BLaER1 (cell line): ENCODE data around the gene ZNF593OS.

Experiments
- H3K27ac ChIP-seq: shearing (Covaris generic); formaldehyde crosslinking; 2 replicates; pipeline ENCODE4 v1.8.1; 2022
- H3K27me3 ChIP-seq: shearing (Covaris generic); formaldehyde crosslinking; 2 replicates; pipeline ENCODE4 v1.8.1; 2022
- H3K36me3 ChIP-seq: shearing (Covaris generic); formaldehyde crosslinking; 2 replicates; pipeline ENCODE4 v1.8.1; 2022
- H3K4me1 ChIP-seq: shearing (Covaris generic); formaldehyde crosslinking; 2 replicates; pipeline ENCODE4 v1.8.1; 2022
- H3K4me2 ChIP-seq: shearing (Covaris generic); formaldehyde crosslinking; 2 replicates; pipeline ENCODE4 v1.8.1; 2022
- H3K4me3 ChIP-seq: shearing (Covaris generic); formaldehyde crosslinking; 2 replicates; pipeline ENCODE4 v1.8.1; 2022
- H3K9ac ChIP-seq: shearing (Covaris generic); formaldehyde crosslinking; 2 replicates; pipeline ENCODE4 v1.8.1; 2022
- H3K9me3 ChIP-seq: shearing (Covaris generic); formaldehyde crosslinking; 2 replicates; pipeline ENCODE4 v1.8.1; 2022
- H4K20me1 ChIP-seq: shearing (Covaris generic); formaldehyde crosslinking; 2 replicates; pipeline ENCODE4 v1.8.1; 2022
- Cebpa-rat ChIP-seq: shearing (Covaris generic); IDR thresholded peaks from 2 replicates; pipeline ENCODE4 v1.8.1; 2022

Gene ZNF593OS

DNA sequence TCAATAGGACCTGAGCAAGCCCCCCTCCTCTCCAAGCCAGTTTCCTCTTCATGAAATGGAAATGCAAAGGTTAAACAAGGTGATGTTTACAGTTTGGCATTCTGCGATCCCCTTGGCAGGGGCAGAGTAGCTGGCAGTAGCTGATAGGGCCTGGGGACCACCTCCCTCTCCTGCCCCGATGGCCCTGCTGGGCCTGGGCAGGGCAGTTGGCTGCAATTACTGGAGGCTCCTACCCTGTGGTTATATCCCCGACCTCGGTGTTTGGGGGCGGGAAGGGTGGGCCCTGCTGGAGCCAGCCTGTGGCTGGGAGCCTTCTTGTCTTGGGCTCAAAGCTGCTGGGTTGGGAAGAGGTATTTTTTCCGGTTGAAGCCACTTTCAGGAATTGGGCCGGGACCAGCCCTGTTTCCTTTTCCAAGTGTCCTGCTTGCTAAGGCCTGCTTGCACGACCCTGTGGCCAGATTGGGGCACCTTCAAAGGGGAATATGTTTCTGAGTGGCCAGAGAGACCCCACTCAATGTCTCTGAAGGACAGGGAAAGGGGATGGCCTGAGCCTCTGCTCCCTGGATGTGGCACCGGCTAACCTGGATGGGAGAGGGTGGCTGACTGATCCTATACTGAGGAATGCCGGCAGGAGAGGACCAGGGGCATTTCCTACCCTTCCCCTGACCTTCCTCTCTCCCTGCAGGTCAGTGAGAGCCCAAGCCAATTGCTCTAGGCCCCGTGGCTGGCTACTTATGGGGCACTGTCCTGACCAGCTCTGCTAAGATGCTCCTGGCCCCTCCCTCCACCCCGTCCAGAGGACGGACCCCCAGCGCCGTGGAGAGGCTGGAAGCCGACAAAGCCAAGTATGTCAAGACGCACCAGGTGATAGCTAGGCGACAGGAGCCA lies 10.9 kb downstream of the ZNF593OS start:
- Histone ChIP-seq H3K4me2 (peak overlapping the region; percentile 100), H4K20me1 (no peaks in the 10 kb centered on the region), H3K4me1 (peaks cover 98% of the 10 kb centered on the region), H3K9me3 (no peaks in the 10 kb centered on the region), H3K36me3 (no peaks in the 10 kb centered on the region), H3K4me3 (peak overlapping the region; percentile 69), H3K27ac (peak overlapping the region; percentile 88), H3K9ac (peak overlapping the region; percentile 86), H3K27me3 (no peaks in the 10 kb centered on the region)
- TF ChIP-seq Cebpa-rat = no peak

DNA sequence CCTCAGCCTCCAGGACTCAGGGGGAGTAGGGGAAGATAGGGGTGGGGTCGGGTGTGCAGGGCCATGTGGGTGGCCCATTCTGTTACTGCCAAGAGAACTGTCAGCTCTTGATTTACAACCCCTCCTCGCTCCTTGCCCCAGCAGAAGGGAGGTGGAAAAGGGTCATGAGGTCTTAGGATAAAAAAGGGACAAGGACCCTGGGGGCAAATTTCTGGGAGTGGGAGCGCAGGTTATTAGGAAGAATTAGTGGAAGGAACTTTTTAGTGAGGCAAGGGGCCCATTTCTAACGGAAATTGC lies 11.9 kb downstream of the ZNF593OS start:
- Histone ChIP-seq H3K4me1 (peaks cover 98% of the 10 kb centered on the region), H3K9me3 (no peaks in the 10 kb centered on the region), H4K20me1 (no peaks in the 10 kb centered on the region), H3K4me2 (peak overlapping the region; percentile 100), H3K36me3 (no peaks in the 10 kb centered on the region), H3K27me3 (no peaks in the 10 kb centered on the region), H3K4me3 (peak overlapping the region; percentile 69), H3K27ac (peak overlapping the region; percentile 88), H3K9ac (peak overlapping the region; percentile 86)
- TF ChIP-seq Cebpa-rat = no peak

DNA sequence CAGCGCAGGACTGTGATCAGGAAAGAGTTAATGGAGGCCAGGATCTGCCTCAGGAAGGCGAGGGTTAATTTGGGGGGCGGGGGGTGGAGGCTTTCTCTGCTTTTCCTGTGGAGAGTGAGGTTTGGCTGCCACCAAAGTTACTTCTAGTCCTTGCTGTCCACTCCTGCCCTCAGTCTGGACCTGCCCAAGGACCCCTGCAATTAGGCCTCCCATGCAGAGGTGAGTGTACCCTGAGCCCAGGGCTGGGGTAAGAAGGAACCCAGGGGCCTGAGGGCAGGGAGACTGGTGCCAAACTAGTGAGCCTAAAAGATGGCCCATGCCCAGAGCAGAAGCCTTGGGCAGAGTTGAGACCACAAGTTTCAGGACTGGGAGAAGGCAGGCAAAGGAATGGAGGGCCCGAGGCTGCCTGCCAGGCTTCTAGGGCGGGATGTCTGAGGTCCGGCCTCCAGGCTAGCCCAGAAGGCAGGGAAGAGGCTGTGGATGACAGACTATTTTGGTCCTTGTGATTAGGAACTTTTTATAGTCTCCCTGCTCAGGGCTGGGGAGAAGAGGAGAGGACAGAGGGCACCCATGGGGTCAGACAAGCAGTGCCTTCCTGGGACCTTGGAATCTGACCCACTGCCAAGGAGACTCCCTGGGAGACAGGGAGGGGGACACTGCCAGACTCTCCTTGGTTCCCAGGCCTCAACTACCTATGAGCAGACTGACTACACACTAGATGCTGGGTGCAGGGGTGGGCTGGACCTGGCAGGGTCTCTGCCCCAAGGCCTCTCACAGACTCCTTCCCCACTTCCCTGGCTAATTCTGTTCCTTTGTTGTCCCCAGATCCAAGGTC lies 12.5 kb downstream of the ZNF593OS start, which contains the start of gene FAM110D:
TSS of gene FAM110D (plus strand) at position 172 of the 835 bp plus-strand sequence. CDS start 2,213 bp downstream, outside the sequence.
- H3K9ac ChIP-seq = peak within 1 kb of the TSS; percentile 86
- H3K4me2 ChIP-seq = peak within 1 kb of the TSS; percentile 100
- no peaks in the 10 kb centered on the region for H3K9me3 ChIP-seq
- no peaks in the 10 kb centered on the region for H3K36me3 ChIP-seq
- peak within 1 kb of the TSS; percentile 88 for H3K27ac ChIP-seq
- TF ChIP-seq Cebpa-rat = no peak
- H3K27me3 ChIP-seq = no peaks in the 10 kb centered on the region
- no peaks in the 10 kb centered on the region for H4K20me1 ChIP-seq
- H3K4me1 ChIP-seq = peaks cover 98% of the 10 kb centered on the region
- H3K4me3 ChIP-seq = peak within 1 kb of the TSS; percentile 69

DNA sequence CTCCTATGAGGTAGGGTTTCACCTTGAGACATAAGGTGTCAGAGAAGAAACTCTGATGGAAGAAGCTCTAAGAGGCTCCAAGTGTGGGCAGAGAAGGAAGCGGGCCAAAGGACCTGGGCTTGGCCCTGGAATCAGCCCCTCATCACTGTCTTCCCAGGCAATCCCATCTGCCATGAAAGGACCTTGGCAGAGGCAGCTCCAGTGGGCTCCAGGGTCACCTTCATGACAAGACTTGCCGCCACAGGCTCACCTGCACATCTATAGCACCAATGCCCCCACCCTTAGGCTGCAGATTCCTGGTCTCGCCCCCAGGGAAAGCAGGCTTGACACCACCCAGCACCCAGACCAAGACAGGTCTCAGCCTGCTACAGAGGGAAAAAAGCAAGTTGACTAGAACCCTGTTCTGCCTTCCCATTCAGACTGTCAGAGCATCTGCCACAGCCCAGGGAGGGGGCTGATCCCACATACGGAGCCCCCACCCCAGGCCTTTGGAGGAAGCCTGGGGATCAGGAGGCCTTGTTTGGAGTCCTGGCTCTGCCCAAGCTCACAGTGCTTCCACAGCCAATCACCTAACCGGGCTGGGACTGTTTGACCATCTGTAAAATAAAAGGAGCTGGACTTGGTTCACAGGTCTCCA lies 13.2 kb downstream of the ZNF593OS start:
- no peaks in the 10 kb centered on the region for H3K36me3 ChIP-seq
- TF ChIP-seq Cebpa-rat = no peak
- peak overlapping the region; percentile 100 for H3K4me2 ChIP-seq
- H4K20me1 ChIP-seq = no peaks in the 10 kb centered on the region
- peak overlapping the region; percentile 86 for H3K9ac ChIP-seq
- no peaks in the 10 kb centered on the region for H3K9me3 ChIP-seq
- no peaks in the 10 kb centered on the region for H3K27me3 ChIP-seq
- peaks cover 98% of the 10 kb centered on the region for H3K4me1 ChIP-seq
- peak overlapping the region; percentile 69 for H3K4me3 ChIP-seq
- peak overlapping the region; percentile 88 for H3K27ac ChIP-seq

DNA sequence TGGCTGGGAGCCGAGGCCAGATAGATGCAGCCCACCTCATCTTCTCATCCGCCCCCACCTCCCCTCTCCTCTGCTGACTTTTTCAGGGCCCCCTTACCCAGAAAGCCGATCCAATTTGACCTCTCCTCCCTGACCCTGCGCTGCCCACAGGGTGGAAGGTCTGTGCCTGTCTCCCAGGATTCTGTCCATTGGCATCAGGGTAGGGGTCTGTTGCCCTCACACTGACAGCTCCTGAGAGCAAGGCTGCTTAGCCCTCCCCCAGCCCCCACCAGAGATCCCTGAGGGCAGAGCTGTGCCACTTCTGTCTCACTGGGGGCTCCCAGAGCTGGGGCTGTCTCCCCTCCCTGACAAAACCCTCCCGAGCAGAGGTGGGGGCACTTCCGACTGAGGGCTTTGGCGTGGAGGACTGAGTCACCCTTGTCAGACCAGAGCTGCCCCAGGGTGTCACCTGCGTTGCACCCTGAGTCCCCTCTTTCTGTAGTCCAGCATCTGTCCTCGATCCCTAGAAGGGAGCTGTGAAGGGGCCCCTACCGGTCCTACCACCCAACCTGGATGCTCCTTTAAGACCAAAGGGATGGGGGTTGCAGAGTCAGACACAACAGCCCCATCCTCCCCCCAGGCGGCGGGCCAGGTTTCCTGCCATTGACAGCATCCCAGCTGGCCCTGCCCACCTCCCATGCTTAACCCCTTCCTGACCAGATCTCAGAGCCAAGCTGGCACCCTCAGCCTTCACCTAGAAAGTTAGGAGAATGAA lies 15.2 kb downstream of the ZNF593OS start:
- Histone ChIP-seq H3K4me2 (peak overlapping the region; percentile 100), H3K36me3 (no peaks in the 10 kb centered on the region), H3K4me1 (peaks cover 88% of the 10 kb centered on the region), H3K4me3 (peak overlapping the region; percentile 62), H3K9me3 (no peaks in the 10 kb centered on the region), H3K9ac (peak overlapping the region; percentile 64), H3K27me3 (no peaks in the 10 kb centered on the region), H3K27ac (peak overlapping the region; percentile 68), H4K20me1 (no peaks in the 10 kb centered on the region)
- TF ChIP-seq Cebpa-rat = no peak

DNA sequence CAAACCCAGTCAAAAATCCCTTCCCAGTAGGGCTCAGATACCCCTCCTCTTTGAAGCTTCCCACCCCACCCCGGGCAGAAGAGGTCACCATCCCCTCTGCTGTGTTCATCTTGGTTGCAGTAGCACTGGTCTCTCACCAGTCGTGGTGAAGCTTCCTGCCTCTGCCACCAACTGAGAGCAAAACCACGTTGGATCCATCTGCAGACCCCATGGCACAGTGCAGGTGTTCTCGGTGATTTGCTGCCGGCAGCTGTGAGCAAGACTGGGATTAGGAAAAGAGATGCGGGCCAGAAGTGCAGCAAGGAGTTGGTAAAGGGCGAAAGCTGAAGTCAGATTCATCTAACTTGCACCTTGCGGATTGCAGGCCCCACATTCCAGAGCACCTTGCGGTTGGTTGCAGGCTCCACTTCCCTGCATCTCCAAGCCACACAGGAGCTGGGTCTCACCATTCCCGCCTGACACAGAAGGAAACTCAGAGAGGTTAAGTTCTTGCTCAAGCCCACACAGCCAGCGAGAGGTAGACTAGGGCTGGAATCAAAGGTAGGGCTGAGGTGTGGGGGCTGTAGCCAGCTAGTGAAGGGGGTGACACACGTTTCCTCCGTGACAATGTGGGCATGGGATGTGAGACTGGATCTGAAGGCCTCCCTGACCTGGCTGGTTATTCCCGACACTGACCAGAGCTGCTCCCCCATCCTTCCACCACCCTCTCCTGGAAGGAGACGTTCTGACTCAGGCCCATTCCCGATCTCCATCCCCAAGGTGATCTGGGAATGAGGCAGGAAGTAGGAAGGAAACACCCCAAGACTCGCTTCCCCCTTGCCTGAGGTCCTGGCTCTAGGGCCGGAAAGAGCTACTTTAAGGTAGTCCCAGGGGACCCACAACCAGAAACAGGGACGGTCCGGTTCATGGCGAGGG lies 16.0 kb downstream of the ZNF593OS start:
- Histone ChIP-seq H3K9me3 (no peaks in the 10 kb centered on the region), H3K36me3 (no peaks in the 10 kb centered on the region), H3K4me3 (peak overlapping the region; percentile 62), H4K20me1 (no peaks in the 10 kb centered on the region), H3K9ac (peak overlapping the region; percentile 64), H3K4me1 (peaks cover 84% of the 10 kb centered on the region), H3K4me2 (peak overlapping the region; percentile 100), H3K27ac (peak overlapping the region; percentile 68), H3K27me3 (no peaks in the 10 kb centered on the region)
- no peak for TF ChIP-seq Cebpa-rat

DNA sequence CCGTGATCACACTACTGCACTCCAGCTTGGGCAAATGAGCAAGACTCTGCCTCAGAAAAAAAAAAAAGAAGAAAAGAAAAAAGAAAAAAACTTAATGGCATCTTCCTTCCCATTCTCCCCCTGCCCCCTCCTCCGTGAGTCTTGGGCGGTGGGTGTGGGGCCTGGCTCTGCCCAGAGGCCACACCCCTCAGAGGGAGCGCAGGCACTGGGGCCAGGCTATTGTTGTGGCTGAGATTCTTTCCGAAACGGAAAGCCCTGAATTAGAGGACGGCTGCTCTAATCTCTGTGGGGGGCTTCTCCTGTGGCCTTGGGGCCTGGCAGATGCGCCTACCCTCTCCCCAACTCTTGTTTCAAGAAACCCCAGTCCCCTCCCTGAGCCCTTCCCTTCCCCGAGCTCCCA lies 16.9 kb downstream of the ZNF593OS start:
- Histone ChIP-seq H3K36me3 (no peaks in the 10 kb centered on the region), H3K27ac (peak overlapping the region; percentile 68), H3K4me2 (peak overlapping the region; percentile 100), H3K4me1 (peaks cover 75% of the 10 kb centered on the region), H3K27me3 (no peaks in the 10 kb centered on the region), H3K9me3 (no peaks in the 10 kb centered on the region), H4K20me1 (no peaks in the 10 kb centered on the region), H3K4me3 (peak overlapping the region; percentile 62), H3K9ac (peak overlapping the region; percentile 64)
- no peak for TF ChIP-seq Cebpa-rat

DNA sequence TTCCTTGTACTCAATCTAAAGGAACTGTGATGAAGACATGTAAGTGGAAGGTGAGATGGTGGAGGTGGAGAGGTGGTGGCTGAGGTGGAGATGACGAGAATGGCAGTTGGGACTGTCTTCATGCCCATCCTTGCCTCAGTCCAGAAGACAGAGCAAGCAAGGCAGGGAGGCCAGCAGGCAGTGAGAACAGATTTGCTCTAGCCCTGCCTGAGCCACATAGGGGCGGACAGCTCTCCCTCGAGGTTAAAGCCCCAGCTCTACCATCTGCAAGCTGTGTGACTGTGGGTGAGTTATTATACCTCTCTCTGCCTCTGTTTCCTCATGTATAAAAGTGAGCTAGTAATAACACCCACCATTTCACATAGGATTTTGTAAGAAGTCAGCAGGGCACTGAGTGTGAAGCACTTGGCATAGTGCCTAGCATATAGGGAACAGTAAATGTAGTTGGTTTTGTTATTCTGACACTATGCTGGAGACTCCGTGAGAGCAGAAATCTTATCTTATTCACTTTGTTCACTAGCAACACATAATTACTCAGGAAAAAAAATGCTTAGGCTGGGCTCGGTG lies 17.6 kb downstream of the ZNF593OS start:
- no peak overlapping the region for H3K9ac ChIP-seq
- H3K9me3 ChIP-seq = no peaks in the 10 kb centered on the region
- H3K36me3 ChIP-seq = no peaks in the 10 kb centered on the region
- peak overlapping the region; percentile 100 for H3K4me2 ChIP-seq
- H4K20me1 ChIP-seq = no peaks in the 10 kb centered on the region
- no peak for TF ChIP-seq Cebpa-rat
- no peak overlapping the region for H3K4me3 ChIP-seq
- H3K27me3 ChIP-seq = no peaks in the 10 kb centered on the region
- peaks cover 68% of the 10 kb centered on the region for H3K4me1 ChIP-seq
- no peak overlapping the region for H3K27ac ChIP-seq
